ENCODE results near the gene WWOX.
A peak's percentile ranks its signal among the peaks of the same experiment; 100 is the strongest.

WWOX gene

GRCh38 chr16:78235168-78235800, 135.8 kb downstream of the WWOX start:
- peak in 1 of 2 experiments; percentile 0 for DNase-seq

GRCh38 chr16:78235876-78236275, 136.4 kb downstream of the WWOX start:
- DNase-seq: no peak

GRCh38 chr16:78237841-78238240, 138.4 kb downstream of the WWOX start:
- no peak for DNase-seq

GRCh38 chr16:78240459-78241222, 141.2 kb downstream of the WWOX start:
- DNase-seq: no peak

- DNase-seq: no peak
These were observed 142.8 kb downstream of the WWOX start for GRCh38 chr16:78242239-78242630.

- no peak for DNase-seq
These were observed 144.9 kb downstream of the WWOX start for GRCh38 chr16:78244131-78244895.

GRCh38 chr16:78246559-78246958, 147.1 kb downstream of the WWOX start:
- DNase-seq: no peak

GRCh38 chr16:78249056-78249455, 149.6 kb downstream of the WWOX start:
- no peak for DNase-seq

- no peak for DNase-seq
These were observed 150.4 kb downstream of the WWOX start for GRCh38 chr16:78249832-78250231.

- no peak for DNase-seq
These were observed 151.7 kb downstream of the WWOX start for GRCh38 chr16:78251115-78251514.

GRCh38 chr16:78252757-78253156, 153.3 kb downstream of the WWOX start:
- DNase-seq: no peak

GRCh38 chr16:78254841-78255240, 155.4 kb downstream of the WWOX start:
- DNase-seq: no peak

GRCh38 chr16:78256686-78257375, 157.4 kb downstream of the WWOX start:
- no peak for DNase-seq

- no peak for DNase-seq
These were observed 157.9 kb downstream of the WWOX start for GRCh38 chr16:78257376-78257728.

GRCh38 chr16:78258375-78259065, 159.1 kb downstream of the WWOX start:
- no peak for DNase-seq

GRCh38 chr16:78259873-78260272, 160.4 kb downstream of the WWOX start:
- DNase-seq: no peak

GRCh38 chr16:78264642-78265041, 165.2 kb downstream of the WWOX start:
- no peak for DNase-seq

GRCh38 chr16:78269256-78269655, 169.8 kb downstream of the WWOX start:
- no peak for DNase-seq

- no peak for DNase-seq
These were observed 172.5 kb downstream of the WWOX start for GRCh38 chr16:78271981-78272380.

- no peak for DNase-seq
These were observed 175.3 kb downstream of the WWOX start for GRCh38 chr16:78274771-78275170.

GRCh38 chr16:78275420-78275819, 176.0 kb downstream of the WWOX start:
- no peak for DNase-seq

GRCh38 chr16:78277321-78278055, 178.0 kb downstream of the WWOX start:
- no peak for DNase-seq

Measured in NCI-H446 (cell line).